Body of pancreas (tissue), 4 donors: ENCODE measurements around the gene BTBD3.

Experiments used
- POLR2A ChIP-seq, 3 donors: fragments of 450-650 bp; IDR thresholded peaks; one replicate each; pipeline ENCODE4 v1.6.1; 2016; ENCODE audit warnings: antibody characterized with exemption in 3 of 3, mild to moderate bottlenecking in 2 of 3
- TF ChIP-seq, protein P1 (sequence below), 7 experiments: fragments of 450-650 bp in 4 of 7; fragments of 200-600 bp in 3 of 7; sonication (generic) in 3 of 7; IDR thresholded peaks; one replicate each; pipeline ENCODE4 v1.5.1; 2016 to 2019; ENCODE audit warnings: antibody characterized with exemption in 7 of 7

DNA sequence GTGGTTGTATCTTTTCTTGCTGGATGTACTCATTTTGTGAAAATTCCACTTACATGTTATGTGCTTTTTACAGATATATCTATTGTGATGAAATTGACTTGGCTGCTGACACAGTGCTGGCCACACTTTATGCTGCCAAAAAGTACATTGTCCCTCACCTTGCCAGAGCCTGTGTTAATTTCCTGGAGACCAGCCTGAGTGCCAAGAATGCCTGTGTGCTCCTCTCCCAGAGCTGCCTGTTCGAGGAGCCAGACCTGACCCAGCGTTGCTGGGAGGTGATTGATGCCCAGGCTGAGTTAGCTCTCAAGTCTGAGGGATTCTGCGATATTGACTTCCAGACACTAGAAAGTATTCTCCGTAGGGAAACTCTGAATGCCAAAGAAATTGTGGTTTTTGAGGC, 4.9 kb downstream of the BTBD3 start:
- TF ChIP-seq, protein P1, sequence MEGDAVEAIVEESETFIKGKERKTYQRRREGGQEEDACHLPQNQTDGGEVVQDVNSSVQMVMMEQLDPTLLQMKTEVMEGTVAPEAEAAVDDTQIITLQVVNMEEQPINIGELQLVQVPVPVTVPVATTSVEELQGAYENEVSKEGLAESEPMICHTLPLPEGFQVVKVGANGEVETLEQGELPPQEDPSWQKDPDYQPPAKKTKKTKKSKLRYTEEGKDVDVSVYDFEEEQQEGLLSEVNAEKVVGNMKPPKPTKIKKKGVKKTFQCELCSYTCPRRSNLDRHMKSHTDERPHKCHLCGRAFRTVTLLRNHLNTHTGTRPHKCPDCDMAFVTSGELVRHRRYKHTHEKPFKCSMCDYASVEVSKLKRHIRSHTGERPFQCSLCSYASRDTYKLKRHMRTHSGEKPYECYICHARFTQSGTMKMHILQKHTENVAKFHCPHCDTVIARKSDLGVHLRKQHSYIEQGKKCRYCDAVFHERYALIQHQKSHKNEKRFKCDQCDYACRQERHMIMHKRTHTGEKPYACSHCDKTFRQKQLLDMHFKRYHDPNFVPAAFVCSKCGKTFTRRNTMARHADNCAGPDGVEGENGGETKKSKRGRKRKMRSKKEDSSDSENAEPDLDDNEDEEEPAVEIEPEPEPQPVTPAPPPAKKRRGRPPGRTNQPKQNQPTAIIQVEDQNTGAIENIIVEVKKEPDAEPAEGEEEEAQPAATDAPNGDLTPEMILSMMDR (IDR thresholded peaks at IDR 0.05) = no peak
- no peak for TF ChIP-seq POLR2A (IDR thresholded peaks at IDR 0.05)
